ENCODE data around the gene CTBP1. TPM values are rescaled to one million over a fixed set of nuclear protein-coding genes. Genes with fewer than 3 reads are reported as not detected.
A peak's percentile ranks its signal among the peaks of the same experiment; 100 is the strongest.
"Not testable (repeated sequence)": the region's sequence is repeated elsewhere in the genome, so short reads cannot be mapped to it uniquely, and the experiment has no call there.

Gene CTBP1
- total and polyA plus RNA-seq, 2 experiments from 2014 or later = 152 to 431 TPM

DNA sequence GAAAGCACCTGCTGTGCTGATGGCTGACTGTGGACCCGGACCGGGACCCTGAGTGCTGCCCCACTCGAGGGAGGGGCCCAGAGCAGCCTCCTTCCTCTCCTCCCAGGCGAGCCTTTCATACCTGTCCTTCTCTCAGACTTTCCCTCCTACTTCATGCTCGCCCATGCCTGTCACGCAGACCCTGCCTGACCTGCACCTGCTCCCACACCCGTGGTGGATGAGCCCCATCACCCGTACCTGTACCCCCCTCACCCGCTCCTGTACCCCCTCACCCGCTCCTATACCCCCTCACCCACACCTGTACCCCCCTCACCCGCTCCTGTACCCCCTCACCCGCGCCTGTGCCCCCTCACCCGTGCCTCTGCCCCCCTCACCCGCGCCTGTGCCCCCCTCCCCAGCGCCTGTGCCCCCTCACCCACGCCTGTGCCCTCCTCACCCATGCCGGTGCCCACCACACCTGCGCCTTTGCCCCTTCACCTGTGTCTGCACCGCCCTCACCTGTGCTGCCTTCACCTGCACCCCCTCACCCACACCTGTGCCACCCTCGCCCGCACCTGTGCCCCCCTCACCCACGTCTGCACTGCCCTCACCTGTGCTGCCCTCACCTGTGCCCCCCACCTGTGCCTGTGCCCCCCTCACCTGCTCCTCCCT is 46.6 kb upstream of the CTBP1 start:
- DNase-seq (ENCODE audit: low read depth in 1 of 2, low spot score in 1 of 2) = no peak
- Histone ChIP-seq H3K27ac (no peak overlapping the region), H3K36me3 (no peaks in the 10 kb centered on the region), H3K4me3 (no peak overlapping the region), H3K4me1 (ENCODE audit: low read depth) (peaks cover 9% of the 10 kb centered on the region), H3K9me3 (ENCODE audit: low read depth) (no peaks in the 10 kb centered on the region), H3K27me3 (no peaks in the 10 kb centered on the region)
- TF ChIP-seq, protein P1, sequence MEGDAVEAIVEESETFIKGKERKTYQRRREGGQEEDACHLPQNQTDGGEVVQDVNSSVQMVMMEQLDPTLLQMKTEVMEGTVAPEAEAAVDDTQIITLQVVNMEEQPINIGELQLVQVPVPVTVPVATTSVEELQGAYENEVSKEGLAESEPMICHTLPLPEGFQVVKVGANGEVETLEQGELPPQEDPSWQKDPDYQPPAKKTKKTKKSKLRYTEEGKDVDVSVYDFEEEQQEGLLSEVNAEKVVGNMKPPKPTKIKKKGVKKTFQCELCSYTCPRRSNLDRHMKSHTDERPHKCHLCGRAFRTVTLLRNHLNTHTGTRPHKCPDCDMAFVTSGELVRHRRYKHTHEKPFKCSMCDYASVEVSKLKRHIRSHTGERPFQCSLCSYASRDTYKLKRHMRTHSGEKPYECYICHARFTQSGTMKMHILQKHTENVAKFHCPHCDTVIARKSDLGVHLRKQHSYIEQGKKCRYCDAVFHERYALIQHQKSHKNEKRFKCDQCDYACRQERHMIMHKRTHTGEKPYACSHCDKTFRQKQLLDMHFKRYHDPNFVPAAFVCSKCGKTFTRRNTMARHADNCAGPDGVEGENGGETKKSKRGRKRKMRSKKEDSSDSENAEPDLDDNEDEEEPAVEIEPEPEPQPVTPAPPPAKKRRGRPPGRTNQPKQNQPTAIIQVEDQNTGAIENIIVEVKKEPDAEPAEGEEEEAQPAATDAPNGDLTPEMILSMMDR (IDR thresholded peaks at IDR 0.05; ENCODE audit: low read depth, low read length) = no peak

DNA sequence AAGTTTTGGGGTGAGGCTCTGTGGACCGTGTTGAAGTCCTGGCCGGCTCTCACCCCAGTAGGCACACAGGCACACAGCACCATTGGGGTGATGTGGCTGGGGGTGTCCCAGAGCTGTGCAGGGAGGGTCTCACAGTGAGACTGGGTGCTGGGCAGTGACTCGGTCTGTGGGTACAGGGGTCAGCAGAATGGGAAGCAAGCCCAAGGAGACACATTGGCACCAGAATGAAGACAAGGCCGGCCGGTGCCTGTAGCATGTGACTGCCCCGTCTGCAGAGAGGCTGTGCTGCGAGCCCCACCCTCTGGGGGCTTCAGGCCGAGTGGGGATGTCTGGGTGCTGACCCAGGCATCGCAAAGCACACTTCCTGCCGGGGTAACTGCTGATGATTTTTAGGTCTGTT is 46.0 kb upstream of the CTBP1 start:
- no peak for DNase-seq (ENCODE audit: low read depth in 1 of 2, low spot score in 1 of 2)
- Histone ChIP-seq H3K27ac (no peak overlapping the region), H3K9me3 (ENCODE audit: low read depth) (no peaks in the 10 kb centered on the region), H3K36me3 (no peaks in the 10 kb centered on the region), H3K4me3 (no peak overlapping the region), H3K4me1 (ENCODE audit: low read depth) (peaks cover 9% of the 10 kb centered on the region), H3K27me3 (no peaks in the 10 kb centered on the region)
- TF ChIP-seq, protein P1 (IDR thresholded peaks at IDR 0.05; ENCODE audit: low read depth, low read length) = no peak

DNA sequence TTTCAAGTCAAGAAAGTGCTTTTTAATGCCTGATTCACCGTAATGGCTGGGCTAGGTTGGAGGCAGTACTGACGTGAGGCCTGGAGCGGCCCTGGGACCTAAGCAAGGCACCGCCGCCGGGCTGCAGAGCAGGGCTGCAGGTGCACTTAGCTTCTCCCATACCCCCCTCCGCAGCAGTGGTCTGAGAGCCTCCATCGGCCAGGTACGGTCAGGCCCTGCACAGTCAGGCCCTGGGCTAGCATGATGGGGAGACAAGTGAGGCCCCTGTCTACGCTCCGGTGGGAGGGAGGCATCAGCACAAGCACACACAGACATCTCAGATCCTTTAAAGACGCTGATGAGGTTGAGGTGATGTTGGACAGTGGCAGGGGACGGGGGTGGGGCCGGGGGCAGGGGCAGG is 45.5 kb upstream of the CTBP1 start:
- peaks cover 9% of the 10 kb centered on the region for H3K4me1 ChIP-seq (ENCODE audit: low read depth)
- no peaks in the 10 kb centered on the region for H3K36me3 ChIP-seq
- TF ChIP-seq, protein P1 (IDR thresholded peaks at IDR 0.05; ENCODE audit: low read depth, low read length) = no peak
- H3K27ac ChIP-seq = peak overlapping the region; percentile 30
- H3K4me3 ChIP-seq = no peak overlapping the region
- no peak for DNase-seq (ENCODE audit: low read depth in 1 of 2, low spot score in 1 of 2)
- no peaks in the 10 kb centered on the region for H3K9me3 ChIP-seq (ENCODE audit: low read depth)
- no peaks in the 10 kb centered on the region for H3K27me3 ChIP-seq

DNA sequence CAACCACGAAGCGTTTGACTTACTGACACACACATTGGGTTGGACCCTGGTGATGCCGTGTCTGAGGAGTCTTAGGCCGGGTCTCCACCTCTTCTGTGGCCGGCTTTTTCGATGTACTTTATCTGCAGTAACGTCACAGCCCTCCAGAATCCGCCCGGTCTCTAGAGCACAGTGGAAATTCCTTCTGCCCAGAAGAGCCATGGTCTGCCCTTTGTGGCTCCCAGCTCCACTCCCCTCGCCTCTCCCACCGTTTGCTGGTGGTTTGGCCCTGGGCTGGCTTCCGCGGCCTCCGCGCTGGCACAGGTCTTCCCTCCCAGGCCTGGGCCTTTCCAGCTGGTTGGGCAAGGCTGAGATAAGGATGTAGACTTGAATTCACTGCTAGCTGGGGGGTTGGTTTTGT is 45.1 kb upstream of the CTBP1 start:
- Histone ChIP-seq H3K27me3 (no peaks in the 10 kb centered on the region), H3K4me3 (no peak overlapping the region), H3K36me3 (no peaks in the 10 kb centered on the region), H3K27ac (peak overlapping the region; percentile 30), H3K9me3 (ENCODE audit: low read depth) (no peaks in the 10 kb centered on the region), H3K4me1 (ENCODE audit: low read depth) (peaks cover 9% of the 10 kb centered on the region)
- DNase-seq (ENCODE audit: low read depth in 1 of 2, low spot score in 1 of 2) = peak in 1 of 2 donors; percentile 81
- TF ChIP-seq, protein P1 (IDR thresholded peaks at IDR 0.05; ENCODE audit: low read depth, low read length) = no peak

DNA sequence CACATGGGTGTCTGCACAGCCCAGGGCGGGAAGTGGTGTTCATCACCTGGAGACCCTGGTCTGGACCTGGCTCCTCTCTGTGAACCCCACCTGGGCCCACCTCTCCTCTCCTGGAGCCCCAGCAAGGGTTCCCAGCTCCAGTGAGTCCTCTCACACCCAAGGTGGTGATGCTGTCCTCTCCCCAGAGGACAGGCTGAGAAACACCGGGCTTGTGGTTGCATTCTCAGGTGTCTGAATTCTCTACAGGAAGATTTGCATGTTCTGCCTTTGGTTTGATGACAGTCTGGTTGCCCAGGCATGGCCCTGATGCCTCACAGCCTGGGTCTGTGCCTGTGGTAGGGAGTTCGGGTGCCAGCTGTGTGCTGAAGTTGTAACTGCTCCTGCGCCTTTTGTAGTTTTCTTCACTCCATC is 44.6 kb upstream of the CTBP1 start:
- no peaks in the 10 kb centered on the region for H3K27me3 ChIP-seq
- no peaks in the 10 kb centered on the region for H3K36me3 ChIP-seq
- no peak overlapping the region for H3K4me3 ChIP-seq
- TF ChIP-seq, protein P1 (IDR thresholded peaks at IDR 0.05; ENCODE audit: low read depth, low read length) = no peak
- H3K4me1 ChIP-seq (ENCODE audit: low read depth) = peaks cover 9% of the 10 kb centered on the region
- H3K27ac ChIP-seq = no peak overlapping the region
- H3K9me3 ChIP-seq (ENCODE audit: low read depth) = no peaks in the 10 kb centered on the region
- DNase-seq (ENCODE audit: low read depth in 1 of 2, low spot score in 1 of 2) = no peak

DNA sequence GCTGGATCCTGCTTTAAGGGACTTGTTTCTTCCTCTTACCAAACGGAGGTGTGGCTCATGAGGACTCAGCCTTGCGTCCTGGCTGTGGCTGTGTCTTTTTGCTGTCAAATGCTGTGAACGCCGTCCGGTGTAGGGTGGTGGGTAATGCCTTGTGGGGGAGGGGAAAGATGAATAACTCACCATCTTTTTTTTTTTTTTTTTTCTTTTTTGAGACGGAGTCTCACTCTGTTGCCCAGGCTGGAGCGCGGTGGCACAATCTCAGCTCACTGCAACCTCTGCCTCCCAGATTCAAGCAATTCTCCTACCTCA is 43.7 kb upstream of the CTBP1 start:
- DNase-seq (ENCODE audit: low read depth in 1 of 2, low spot score in 1 of 2); H3K4me3 ChIP-seq; H3K36me3 ChIP-seq; H3K9me3 ChIP-seq (ENCODE audit: low read depth); H3K4me1 ChIP-seq (ENCODE audit: low read depth); H3K27me3 ChIP-seq; H3K27ac ChIP-seq: not testable (repeated sequence)
